Stimulated activated CD4-positive, alpha-beta T cell treated with anti-CD3 and anti-CD28 coated beads, Interleukin-1b, Interleukin-23, amount 100 ng/mL, for 1 hour (primary cell): ENCODE measurements around the gene CATSPERB.
"Not testable (repeated sequence)": the region's sequence is repeated elsewhere in the genome, so short reads cannot be mapped to it uniquely, and the experiment has no call there.

Experiments used
- DNase-seq, 2 donors: peaks; one replicate each; pipeline ENCODE4 v3.0.0-alpha.2; 2020; ENCODE audit warnings: low read depth in 2 of 2

CATSPERB gene

DNA sequence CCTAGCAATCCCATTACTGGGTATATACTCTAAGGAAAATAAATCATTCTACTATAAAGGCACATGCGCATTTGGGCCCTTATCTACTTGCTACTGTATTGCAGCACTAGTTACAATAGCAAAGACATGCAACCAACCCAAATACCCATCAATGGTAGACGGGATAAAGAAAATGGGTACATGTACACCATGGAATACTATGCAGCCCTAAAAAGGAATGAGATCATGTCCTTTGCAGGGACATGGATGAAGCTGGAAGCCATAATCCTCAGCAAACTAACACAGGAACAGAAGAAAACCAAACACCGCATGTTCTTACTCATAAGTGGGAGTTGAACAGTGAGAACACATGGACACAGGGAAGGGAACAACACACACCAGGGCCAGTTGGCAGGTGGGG lies 54.2 kb downstream of the CATSPERB start:
- not testable (repeated sequence) for DNase-seq

DNA sequence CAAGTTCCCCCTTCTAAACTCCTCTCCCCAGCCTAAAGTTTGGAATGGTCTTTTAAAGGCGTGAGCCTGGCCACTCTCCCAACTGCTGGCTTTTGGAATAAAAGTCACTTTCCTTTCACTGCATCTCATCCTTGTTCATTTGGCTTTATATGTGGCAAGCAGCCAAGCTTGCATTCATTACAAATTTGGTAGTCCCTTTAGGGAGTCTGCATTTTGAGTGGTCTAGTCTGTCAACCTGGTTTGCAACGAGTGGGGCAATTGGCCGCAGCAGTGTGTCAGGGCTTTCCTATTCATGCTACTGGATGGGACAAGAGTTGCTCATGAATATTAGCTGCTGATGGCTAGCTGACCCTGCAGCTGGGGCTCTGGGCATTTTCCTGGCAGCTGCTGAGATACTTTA lies 57.0 kb downstream of the CATSPERB start:
- no peak for DNase-seq

DNA sequence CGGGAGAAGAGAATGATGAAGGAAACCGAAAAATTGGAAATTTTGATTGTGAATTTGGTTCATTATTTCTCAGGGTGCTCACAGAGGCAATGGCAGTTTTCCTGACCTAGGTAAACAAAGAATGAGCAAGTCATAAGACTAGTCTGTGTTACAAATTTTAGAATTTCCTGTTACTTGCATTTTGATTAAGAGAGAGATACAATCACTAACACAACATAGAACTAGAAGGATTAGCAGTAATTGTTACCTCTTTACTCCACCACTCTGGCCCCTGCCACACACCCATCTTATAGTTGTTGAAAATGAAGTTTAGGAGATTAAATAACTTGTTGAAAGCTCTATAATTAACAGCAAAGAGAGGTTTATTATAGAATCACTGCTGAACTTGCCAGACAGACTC lies 62.0 kb downstream of the CATSPERB start:
- no peak for DNase-seq

DNA sequence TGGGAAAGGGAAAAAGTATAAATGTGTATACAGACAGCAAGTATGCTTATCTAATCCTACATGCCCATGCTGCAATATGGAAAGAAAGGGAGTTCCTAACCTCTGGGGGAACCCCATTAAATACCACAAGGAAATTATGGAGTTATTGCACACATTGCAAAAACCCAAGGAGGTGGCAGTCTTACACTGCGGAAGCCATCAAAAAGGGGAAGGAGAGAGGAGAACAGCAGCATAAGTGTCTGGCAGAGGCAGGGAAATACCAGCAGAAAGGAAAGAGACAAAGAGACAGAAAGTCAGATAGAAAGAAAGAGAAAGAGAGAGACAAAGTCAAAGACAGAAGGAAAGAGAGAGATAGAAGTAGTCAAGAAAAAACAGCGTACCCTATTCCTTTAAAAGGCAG lies 64.8 kb downstream of the CATSPERB start:
- DNase-seq = not testable (repeated sequence)

DNA sequence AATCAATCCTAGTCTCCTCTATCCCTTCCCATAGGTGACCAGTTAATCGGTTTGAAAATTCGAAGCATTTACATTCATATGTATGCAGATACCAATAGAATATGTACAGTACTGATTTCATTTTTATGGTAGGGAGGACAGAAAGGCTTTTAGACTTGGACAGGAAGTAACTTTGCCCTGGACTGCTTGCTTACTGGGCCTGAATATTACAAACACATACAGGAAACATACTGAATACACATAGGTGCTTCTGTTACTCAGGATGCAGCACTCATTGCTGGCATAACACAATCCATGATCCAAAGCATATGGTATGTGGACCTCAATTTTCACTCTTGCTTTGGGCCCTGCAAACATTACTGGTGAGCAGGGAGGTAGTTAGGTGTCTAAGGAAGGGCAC lies 71.1 kb downstream of the CATSPERB start:
- DNase-seq = no peak

DNA sequence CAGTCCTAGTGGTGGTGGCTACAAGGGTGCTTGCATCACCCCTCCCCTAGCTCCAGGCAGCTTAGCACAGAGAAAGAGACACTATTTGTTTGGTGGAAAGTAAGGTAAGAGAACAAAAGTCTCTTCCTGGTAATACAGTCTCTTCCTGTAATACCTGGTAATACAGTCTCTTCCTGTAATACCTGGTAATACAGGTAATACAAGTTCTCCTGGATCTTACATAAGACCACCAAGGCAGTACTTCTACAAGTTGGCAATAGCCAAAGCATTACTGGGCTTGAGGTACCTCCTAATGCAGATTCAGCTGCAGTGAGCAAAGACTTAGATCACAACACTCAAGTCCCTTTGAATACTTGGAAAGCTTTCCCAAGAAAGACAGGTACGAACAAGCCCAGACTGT lies 77.0 kb downstream of the CATSPERB start:
- no peak for DNase-seq

DNA sequence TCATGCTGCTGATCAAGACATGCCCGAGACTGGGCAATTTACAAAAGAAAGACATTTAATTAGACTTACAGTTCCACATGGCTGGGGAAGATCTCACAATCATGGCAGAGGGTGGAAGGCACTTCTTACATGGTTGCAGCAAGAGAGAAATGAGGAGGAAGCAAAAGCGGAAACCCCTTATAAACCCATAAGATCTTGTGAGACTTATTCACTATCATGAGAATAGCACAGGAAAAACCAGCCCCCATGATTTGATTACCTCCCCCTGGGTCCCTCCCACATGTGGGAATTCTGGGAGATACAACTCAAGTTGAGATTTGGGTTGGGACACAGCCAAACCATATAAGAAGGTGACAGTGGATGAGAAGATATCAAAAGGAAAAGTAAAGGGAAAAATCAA lies 78.4 kb downstream of the CATSPERB start:
- no peak for DNase-seq

DNA sequence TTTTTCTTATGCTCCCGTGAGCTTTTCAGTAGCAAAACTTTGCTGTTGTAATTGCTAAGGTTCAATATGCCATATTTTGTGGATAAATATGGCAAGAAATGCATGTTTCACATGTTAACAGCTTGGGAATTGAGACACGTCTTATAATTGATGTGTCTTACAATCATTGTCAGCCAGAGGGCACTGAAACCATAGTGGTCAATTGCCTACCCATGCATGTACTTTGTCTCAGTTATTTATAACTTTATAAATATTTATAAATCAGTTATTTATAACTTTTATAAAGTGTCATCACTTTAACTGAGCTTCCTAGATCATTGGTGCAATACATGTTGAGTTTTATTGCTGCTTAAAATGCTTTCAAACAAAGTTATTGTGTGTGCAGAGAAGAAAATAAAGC lies 82.0 kb downstream of the CATSPERB start:
- no peak for DNase-seq

DNA sequence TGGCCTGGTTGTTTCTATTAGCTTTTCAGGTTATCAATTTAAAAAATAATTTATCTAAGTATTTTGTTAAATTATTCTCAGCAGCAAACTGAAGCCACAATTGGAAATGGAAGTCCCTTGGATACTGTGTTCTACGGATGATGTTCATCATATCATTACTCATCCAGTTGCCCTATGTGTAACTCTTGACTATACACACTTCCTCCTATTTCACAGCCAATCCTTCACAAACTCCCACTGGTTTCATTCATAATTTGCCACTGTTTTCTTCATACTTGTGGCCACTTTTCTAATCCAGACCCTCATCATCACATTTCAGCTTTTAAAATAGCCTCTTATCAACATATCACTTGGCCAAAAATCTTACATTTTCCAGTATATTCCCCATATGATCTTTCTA lies 84.0 kb downstream of the CATSPERB start:
- DNase-seq = no peak

DNA sequence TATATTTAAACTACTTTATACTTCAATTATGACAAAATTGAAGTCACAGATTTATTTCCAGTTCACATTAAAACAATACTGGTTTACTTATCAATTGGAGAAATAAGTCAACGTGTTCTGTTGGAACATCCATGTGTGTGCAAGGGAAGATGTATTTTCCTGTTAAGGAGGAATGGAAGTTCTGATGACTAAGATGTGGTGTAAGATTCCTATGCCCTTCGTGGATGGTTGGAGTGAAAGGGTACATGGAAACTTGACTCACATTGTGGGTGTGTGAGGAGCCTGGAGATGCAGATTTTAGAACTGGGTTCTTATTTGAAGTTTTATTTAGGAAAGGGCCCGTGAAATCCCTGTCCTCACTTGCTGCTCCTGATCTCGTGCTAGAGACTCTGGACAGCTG lies 95.3 kb downstream of the CATSPERB start:
- DNase-seq = no peak

DNA sequence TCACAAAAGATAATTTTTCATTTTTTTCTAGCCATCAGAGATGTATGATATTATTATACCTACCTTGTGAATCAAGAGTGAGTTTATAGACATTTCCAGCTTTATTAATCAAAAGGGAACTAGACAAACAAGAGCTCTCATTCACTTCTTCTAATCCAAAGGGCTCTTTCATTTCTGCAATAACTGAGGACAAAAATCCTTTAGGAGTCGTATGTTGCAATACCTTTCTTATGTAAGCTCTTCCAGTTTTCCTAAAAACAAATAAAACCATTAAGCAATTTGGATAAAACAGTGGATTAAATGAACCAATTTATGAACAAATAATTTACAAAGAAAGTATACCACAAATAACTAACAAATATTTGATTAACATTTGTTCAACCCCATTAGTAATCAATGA lies 107.1 kb downstream of the CATSPERB start:
- no peak for DNase-seq

DNA sequence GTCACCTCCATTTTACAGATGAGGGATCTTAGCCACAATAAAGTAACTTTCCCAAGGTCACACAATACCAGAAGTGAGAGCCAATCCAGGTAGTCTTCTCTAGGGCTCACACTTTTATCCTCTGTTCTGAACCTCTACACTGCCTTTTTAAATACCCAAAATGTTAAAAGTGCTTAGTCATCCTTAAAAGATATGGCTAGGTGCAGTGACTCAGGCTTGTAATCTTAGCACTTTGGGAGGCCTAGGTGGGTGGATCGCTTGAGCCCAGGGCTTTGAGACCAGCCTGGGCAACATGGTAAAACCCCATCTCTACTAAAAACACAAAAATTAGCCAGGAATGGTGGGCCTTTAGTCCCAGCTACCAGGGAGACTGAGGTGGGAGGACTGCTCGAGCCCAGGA lies 117.7 kb downstream of the CATSPERB start:
- no peak for DNase-seq

DNA sequence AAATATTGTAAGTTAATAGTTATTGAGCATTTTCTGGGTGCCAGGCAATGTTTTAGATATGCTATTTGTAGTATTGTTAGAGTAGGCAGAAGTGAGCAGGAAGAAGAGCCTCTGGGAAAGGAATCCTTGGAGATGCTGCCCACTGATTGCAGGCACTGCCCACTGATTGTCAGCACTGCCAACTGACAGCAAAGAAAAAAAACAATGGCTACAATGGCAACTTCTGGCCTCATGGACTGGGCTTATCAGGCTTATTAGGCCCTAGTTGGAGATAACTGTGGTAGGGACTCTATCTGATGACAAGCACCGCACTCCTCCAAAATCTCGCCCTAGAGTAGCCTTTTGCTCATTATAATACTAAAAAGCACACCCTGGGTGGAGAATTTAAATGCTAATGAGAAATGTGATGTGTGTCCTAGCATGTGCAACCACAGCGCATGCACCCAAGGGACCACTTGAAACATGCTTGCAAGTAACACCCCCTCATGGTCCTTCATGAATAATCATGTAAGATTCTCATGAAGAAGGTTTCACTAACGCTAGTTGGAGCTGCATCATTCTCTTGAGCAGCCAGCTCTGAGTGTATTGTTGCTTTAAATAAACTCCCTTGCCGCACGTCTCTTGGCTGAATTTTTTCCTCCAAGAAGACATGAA lies 118.3 kb downstream of the CATSPERB start:
- no peak for DNase-seq

DNA sequence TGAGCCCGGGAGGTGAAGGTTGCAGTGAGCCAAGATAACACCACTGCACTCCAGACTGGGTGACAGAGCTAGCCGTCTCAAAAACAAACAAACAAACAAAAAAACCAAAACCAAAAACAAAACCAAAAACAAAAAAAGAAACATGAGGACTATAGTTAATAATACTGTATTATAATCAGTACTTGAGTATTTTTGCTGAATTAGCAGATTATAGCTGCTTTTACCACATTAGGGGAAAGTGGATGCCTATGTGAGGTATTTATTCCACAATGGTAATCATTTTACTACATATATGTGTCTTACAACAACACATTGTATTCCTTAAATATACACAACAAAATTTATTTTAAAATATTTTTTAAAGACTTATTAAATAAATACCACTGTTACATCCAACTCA lies 120.4 kb downstream of the CATSPERB start:
- DNase-seq = no peak

DNA sequence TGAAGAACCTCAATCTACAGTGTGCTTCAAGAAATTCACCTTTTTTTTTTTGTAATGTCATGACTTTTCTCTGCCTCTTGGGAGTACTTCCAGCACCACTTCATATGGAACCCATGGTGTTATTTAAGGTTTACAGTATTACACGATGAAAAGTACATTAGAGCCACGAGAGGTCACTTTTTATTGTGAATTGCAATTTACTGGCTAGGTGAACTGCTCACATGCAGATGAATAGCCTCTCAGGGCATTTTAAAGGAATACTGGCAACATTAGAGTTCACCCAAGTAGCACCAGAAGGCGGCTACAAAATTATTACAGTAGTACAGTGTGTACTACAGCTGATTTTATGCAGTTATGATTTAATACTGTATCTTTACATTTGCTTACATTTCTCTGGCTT lies 122.7 kb downstream of the CATSPERB start:
- no peak for DNase-seq

DNA sequence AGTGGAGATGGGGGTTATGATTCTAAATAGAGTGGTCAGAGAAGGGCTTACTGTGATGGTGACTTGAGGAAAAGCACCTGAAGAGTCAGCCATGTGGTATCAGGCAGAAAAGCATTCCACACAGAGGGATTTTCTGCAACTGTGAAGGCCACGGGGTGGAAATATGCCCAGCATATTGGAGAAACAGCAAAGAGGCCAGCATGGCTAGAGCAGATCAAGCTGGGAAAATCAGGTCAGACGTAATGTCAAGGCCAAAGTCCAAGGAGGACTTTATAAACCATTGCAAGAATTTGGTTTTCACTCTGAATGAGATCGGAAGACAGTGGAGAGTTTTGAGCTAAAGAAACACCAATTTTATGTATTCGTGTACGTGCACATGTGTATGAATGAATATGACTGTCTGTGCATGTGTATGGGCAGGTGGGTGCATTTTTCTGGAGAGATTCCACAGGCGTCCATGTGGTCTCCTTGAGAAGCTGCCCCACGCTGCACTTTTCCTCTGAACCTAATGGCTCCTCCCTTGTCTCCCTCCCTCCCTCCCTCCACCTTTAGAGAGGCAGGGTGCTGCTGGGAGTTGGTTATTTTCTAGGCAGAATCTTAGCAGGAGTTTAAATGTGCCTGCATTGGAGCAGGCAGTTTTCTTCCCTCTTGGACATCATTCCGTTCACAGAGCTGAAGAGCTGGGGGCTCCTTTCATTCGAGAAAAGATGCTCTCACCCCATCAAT lies 124.4 kb downstream of the CATSPERB start:
- DNase-seq = no peak

DNA sequence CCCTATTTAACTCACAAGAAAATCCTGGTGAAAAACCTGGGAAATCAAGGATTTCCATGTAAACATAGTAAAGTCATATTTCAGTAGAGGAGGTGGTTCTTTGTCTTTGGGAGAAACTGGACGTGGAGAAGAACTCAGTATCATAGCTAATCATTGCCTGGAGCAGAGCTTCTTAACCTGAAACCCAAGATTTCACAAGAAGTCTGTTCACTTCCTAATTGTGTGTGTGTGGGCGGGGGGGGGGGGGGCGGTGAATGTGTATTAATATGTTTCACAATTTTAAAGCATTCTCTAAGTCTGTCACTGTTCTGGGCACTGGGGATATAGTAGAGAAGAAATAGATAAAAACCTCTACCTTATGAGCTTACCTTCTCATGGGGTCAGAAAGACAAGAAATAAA lies 125.0 kb downstream of the CATSPERB start:
- DNase-seq = no peak

DNA sequence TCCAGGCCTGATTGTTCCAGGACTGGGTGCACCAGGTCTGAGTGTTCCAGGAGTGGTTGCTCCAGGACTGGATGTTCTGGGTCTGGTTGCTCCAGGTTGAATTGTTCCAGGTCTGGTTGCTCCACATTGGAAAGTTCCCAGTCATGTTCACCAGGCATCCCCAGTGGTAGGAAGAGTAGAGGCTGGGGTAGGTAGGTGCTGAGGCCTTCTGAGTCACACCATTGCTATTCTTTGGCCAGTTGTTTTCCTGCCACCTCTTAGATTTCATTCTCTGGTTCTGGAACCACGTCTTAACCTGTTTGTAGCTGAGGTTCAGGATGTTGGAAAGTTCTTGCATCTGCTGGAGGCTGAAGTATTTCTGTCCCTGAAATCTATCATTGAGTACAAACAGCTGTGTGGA lies 127.3 kb downstream of the CATSPERB start:
- not testable (repeated sequence) for DNase-seq

DNA sequence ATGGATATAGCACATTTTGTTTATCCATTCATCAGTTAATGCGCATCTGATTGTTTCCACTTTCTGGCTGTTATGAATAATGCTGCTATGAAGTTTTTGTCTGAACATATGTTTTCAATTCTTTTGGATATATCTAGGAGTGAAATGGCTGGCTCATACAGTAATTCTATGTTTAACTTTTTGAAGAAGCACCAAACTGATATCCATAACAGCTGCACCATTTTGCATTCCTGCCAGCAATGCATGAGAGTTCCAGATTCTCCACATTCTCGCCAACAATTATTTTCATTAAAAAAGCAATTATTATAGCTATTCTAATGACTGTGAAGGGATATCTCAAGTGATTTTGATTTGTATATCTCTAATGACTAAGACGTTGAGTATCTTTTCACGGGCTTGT lies 131.9 kb downstream of the CATSPERB start:
- no peak for DNase-seq

DNA sequence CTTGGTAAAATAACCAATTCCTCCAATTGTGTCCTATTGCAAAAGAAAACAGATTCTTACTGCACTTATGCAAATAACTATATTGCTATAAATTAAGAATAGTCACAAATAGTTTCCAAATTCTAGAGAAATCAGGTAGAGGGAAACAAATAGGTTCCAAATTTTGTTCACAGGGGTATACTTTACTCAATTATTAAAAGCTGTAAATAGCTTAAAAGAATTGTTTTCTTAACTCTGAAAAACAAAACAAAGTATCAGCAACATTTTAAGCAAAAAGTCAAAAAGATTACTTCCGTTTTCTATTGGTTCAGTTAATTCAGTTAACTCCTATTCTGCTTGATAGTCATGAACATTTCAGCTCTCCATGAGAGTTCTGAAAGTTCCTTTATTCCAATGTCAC lies 136.2 kb downstream of the CATSPERB start:
- DNase-seq = no peak

DNA sequence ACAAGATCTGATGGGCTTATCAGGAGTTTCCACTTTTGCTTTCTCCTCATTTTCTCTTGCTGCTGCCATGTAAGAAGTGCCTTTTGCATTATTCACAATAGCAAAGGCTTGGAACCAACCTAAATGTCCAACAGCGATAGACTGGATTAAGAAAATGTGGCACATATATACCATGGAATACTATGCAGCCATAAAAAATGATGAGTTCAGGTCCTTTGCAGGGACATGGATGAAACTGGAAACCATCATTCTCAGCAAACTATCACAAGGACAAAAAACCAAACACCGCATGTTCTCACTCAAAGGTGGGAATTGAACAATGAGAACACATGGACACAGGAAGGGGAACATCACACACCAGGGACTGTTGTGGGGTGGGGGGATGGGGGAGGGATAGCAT lies 137.9 kb downstream of the CATSPERB start:
- DNase-seq = not testable (repeated sequence)

DNA sequence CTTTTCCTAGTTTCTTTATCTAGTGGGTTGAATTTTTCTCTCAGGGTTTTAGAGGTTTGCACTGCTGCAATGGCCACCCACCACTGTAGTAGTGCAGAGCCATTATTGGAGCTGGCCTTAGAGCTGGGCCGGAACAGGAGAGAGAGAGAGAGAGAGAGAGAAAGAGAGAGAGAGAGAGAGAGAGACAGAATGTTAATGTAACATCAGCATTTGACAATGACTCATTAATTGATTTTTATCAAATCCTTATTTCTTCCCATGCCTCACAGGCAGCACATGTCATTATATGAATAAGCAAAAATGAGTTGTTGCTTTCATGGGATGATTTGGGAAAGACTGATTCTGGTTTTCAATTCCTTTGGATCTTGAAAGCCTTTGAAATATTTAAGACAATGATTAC lies 145.5 kb downstream of the CATSPERB start:
- DNase-seq = no peak

DNA sequence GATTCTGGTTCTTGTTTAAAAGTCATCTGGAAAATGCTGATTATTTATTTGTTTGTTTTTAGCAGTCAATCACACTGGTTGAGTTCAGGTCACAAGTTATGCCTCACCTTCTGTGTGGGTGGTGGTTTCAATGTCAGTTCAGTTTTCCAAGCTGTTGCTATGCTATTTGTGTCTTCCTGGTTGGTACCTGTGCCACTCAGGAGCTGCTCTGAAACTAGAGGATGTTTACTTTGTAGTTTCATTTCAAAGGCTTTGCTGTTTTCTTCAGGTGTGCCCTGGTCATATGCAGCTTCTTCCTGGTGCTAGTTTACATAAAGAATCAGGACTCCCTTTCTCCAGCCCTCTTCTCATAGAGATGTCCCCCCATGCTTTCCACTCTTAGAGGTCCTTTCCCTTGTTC lies 146.0 kb downstream of the CATSPERB start:
- DNase-seq = no peak

DNA sequence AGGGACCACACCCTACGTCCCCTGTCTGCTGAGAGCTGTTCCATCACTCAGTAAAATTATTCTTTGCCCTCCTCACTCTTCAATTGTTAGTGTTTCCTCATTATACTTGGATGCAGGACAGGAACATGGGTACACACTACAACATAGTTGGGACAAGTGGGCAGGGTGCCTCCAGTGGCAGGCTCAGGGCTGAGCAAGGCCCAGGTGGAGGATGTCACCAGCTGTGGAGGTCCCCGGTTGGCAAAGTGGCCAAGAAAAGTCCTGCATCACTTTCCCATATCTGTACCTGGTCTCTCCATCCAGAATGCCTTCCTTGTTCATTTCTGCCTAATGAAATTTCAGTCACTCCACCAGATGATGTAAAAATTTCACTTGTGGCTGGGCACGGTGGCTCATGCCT lies 149.1 kb downstream of the CATSPERB start:
- no peak for DNase-seq
